ENCODE data around the gene CITED2.

DNA sequence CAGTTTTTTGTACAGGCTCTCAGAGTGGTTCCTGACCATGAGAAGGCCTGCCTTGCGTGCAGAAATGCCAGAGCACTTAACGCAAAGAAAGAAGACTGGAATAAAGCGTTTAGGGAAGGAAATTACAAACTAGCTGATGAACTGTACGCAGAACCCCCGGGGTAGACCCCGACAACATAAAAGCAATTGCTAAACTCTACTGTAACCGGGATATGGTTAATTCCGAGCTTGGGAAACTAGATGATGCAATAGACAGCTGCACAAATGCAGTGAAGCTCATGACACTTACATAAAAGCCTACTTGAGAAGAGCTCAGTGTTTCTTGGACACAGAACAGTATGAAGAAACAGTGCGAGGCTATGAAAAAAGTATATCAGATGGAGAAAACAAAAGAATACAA, 35.7 kb downstream of the CITED2 start:
- no peak for TF ChIP-seq EZH2 (IDR thresholded peaks at IDR 0.05; ENCODE audit: insufficient read depth, poor library complexity, severe bottlenecking)
- TF ChIP-seq EZH2phosphoT487 (IDR thresholded peaks at IDR 0.05; ENCODE audit: insufficient read depth, low read depth), result no peak
